HG02798 (cell line): ENCODE data around the gene ANO10.
"Not testable (repeated sequence)": the region's sequence is repeated elsewhere in the genome, so short reads cannot be mapped to it uniquely, and the experiment has no call there.

ENCODE experiments used
- ATAC-seq: cut with Tn5 transposase; IDR thresholded peaks from one replicate; pipeline ENCODE4 v1.9.1; 2021; ENCODE audit warnings: mild to moderate bottlenecking; ENCODE audit not compliant: unreplicated experiment, poor library complexity

Gene ANO10

GRCh38 chr3:43629741-43630140 is 7.9 kb upstream of the ANO10 start:
- no peak for ATAC-seq

GRCh38 chr3:43629257-43629656 is 7.4 kb upstream of the ANO10 start:
- ATAC-seq = no peak

DNA sequence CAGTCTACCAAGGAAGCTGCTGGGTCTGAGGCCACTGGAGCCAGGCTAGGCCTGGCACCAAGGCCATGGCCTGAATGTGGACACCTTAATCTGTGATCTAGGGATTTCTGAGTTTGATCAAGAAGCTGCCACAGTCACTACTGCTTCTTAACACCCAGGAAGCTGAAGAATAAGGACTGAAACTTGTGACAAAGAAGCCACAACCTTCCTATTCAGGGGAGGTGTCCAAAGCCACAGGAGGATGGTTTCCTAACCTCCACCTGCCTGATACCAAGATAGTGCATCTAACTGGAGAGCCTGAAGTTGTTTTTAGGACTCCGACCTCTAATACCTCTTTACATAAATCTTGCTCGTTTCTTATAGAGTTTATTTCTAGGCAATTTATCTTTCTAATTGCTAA is 5.5 kb upstream of the ANO10 start:
- ATAC-seq = peak; percentile 41

GRCh38 chr3:43624619-43625305 is 3.0 kb upstream of the ANO10 start:
- no peak for ATAC-seq

GRCh38 chr3:43620831-43621655 is 768 bp downstream of the ANO10 start:
- no peak for ATAC-seq

GRCh38 chr3:43619588-43619987 is 2.2 kb downstream of the ANO10 start:
- no peak for ATAC-seq

DNA sequence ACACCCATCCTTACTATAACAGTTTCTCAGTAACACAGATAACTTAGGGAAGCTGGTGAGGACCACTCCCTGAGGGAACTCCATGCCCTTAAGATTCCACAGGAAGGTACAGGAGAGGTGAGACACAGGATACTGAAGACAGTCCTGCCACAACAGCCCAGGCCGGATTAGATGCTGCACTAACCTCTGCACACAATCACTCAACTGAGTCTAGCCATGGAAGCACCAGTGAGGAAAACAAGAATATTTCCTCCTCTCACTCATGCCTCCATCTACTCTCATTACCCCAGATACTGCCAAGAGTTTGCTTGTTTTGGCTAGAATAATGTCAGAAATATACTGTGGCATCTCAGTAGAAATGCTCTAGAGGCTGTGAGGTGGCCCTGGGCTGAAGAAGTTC is 3.7 kb downstream of the ANO10 start:
- ATAC-seq = no peak

- no peak for ATAC-seq
Observed at GRCh38 chr3:43616034-43616433, 5.8 kb downstream of the ANO10 start.

DNA sequence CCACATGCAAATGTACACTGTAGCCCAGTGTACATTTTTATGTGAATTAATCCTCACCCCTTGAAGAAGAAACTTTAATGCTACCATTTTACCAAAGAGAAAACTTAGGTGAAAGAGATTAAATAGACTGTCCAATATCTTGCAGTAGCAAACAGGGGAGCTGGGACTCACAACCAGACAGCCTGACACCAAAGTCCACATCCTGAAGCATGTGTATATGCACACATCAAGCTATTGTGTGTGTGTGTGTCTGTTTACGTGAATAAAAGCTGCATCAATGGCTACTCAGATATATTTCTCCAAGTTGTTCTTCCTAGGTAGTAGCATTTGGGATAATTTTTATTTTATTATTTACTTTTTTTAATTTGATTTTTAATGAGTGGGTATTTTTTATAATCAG is 6.7 kb downstream of the ANO10 start:
- no peak for ATAC-seq

DNA sequence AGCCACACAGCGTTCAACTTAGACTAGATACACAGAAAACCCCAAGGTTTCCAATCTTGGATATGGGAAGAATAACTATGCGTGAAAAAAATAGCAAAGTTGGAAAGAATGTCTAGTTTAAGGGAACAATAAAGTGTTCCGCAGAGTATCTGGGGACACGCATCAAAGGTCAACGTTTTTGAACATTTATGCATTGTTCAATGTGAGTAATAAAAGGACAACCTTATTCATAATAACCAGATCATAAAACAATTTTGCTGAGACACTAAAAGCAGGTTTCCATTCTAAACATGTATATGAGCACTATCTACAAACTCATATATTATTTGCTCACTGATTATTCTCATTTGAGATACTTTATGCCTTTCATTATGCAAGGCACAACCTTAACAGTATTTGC is 7.8 kb downstream of the ANO10 start:
- no peak for ATAC-seq

- ATAC-seq = no peak
Observed at GRCh38 chr3:43612419-43612818, 9.4 kb downstream of the ANO10 start.

DNA sequence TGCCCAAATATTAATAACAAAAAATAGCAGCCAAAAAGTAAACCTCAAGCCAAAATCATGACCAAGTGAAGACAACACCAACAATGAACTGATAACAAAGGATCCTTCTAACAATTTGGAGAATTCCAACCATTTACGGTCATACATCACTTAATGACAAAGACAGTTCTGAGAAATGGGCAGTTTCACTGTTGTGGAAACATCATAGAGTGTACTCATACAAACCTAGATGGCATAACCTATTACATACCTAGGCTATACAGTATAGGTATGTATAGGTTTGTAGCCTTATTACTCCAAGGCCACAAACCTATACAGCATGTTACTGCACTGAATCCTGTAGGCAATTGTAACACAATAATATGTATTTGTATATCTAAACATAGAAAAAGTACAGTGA is 12.4 kb downstream of the ANO10 start:
- ATAC-seq = no peak

DNA sequence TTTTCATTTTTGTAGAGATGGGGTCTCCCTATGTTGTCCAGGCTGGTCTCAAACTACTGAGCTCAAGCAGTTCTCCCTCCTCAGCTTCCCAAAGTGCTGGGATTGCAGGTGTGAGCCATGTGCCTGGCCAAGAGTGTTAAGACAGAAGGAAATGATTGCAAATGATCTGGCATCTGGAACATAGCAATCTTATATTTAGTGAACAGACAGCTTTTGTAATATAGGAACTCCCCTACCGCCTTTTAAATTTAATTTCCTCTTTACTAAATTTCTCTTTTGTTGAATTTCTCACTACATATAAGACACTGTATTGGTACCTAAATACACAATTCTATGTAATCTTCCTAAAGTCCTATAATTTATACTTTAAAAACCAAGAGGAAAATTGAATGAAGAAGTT is 13.1 kb downstream of the ANO10 start:
- ATAC-seq = no peak

GRCh38 chr3:43606284-43606683 is 15.5 kb downstream of the ANO10 start:
- no peak for ATAC-seq

DNA sequence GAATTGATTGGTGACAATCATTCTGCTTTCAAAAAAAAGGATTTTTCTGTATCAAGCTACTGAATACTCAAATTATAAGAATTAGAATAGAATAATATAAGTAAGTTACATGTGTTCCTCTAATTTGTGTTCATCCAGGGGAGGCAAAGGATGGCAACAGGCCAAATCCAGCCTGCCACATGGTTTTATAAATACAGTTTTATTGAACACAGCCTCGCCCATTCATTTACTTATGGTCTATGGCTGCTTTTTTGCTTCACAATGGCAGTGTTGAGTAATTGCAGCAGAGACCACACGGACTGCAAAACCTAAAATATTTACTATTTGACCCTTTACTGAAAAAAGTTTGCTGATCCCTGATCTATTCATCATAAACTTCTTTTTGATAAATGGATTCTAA is 21.9 kb downstream of the ANO10 start:
- not testable (repeated sequence) for ATAC-seq

DNA sequence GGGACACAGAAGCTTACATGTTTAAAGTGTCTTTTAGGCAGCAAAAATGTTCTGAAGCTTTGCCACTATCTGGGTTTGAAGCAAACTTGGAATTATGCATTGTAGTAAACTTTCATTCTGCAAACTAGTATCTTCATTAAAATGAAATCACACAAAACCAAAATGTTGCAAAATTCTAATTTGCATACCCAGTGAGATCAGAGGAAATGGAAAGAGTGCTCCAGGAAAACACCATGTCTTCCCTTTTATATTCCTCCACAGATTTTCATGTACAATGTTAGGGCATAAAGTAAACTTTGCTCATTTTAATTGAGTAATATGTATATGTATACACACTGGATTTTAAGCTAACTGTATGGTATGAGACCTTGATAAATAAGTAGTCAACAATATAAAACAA is 23.9 kb downstream of the ANO10 start:
- no peak for ATAC-seq

GRCh38 chr3:43596178-43596577 is 25.6 kb downstream of the ANO10 start:
- ATAC-seq = not testable (repeated sequence)

GRCh38 chr3:43595280-43595679 is 26.5 kb downstream of the ANO10 start:
- not testable (repeated sequence) for ATAC-seq

- ATAC-seq = not testable (repeated sequence)
Observed at GRCh38 chr3:43593588-43593987, 28.2 kb downstream of the ANO10 start.

DNA sequence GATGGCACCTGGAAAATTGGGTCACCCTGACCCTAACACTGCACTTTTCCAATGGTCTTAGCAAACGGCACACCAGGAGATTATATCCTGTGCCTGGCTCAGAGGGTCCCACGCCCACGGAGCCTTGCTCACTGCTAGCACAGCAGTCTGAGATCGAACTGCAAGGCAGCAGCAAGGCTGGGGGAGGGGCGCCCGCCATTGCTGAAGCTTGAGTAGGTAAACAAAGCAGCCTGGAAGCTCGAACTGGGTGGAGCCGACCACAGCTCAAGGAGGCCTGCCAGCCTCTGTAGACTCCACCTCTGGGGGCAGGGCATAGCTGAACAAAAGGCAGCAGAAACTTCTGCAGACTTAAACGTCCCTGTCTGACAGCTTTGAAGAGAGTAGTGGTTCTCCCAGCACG is 29.9 kb downstream of the ANO10 start:
- ATAC-seq = not testable (repeated sequence)

- no peak for ATAC-seq
Observed at GRCh38 chr3:43587303-43587702, 34.5 kb downstream of the ANO10 start.
